Measurements from ENCODE around the gene R3HDML. TPM values are rescaled to one million over a fixed set of nuclear protein-coding genes. Genes with fewer than 3 reads are reported as not detected.
A peak's percentile ranks its signal among the peaks of the same experiment; 100 is the strongest.

Gene R3HDML
- total and polyA plus RNA-seq, 2 of the 13 experiments (the other 11 are each of a cell fraction or from before 2014, with no cell fraction given), result not detected

GRCh38 chr20:44287272-44288097, 49.4 kb upstream of the R3HDML start (continued):
- TF ChIP-seq ZNF292 (CRISPR knock-in tag; IDR thresholded peaks at IDR 0.05; ENCODE audit: borderline replicate concordance, low read depth) (0 out of 2 replicates have a peak, but pooled peaks have one; percentile 36), ZNF431 (CRISPR knock-in tag; IDR thresholded peaks at IDR 0.05; ENCODE audit: borderline replicate concordance, low read depth) (peak; percentile 100), ELF3 (CRISPR knock-in tag; IDR thresholded peaks at IDR 0.05) (peak; percentile 98), ZNF644 (CRISPR knock-in tag; IDR thresholded peaks at IDR 0.05; ENCODE audit: low read depth) (peak; percentile 47; the same call in 1 of the 2 replicates), ZFP90 (CRISPR knock-in tag; IDR thresholded peaks at IDR 0.05; ENCODE audit: borderline replicate concordance) (no peak), LCORL (IDR thresholded peaks at IDR 0.05) (no peak), LCORL (CRISPR knock-in tag; IDR thresholded peaks at IDR 0.05) (peak; percentile 71; the same call in 1 of the 2 replicates), ZNF441 (CRISPR knock-in tag; IDR thresholded peaks at IDR 0.05; ENCODE audit: borderline replicate concordance) (peak; percentile 54; the same call in 1 of the 2 replicates), ZNF317 (CRISPR knock-in tag; IDR thresholded peaks at IDR 0.05) (peak; percentile 36; the same call in 1 of the 2 replicates), ZNF224 (CRISPR knock-in tag; IDR thresholded peaks at IDR 0.05) (peak; percentile 95; the same call in 1 of the 2 replicates), PHF5A (CRISPR knock-in tag; IDR thresholded peaks at IDR 0.05; ENCODE audit: low read depth, unreplicated experiment) (peak; percentile 56), SALL1 (CRISPR knock-in tag; IDR thresholded peaks at IDR 0.05) (peak; percentile 68), POGZ (CRISPR knock-in tag; IDR thresholded peaks at IDR 0.05) (0 out of 2 replicates have a peak, but pooled peaks have one; percentile 30), ZNF484 (CRISPR knock-in tag; IDR thresholded peaks at IDR 0.05; ENCODE audit: borderline replicate concordance, low read depth) (no peak), HOMEZ (CRISPR knock-in tag; IDR thresholded peaks at IDR 0.05; ENCODE audit: low read depth) (peak; percentile 45; the same call in 1 of the 2 replicates), HNF4A (CRISPR knock-in tag; IDR thresholded peaks at IDR 0.05) (0 out of 2 replicates have a peak, but pooled peaks have one; percentile 27), NR3C1 (CRISPR knock-in tag; IDR thresholded peaks at IDR 0.05) (no peak), FOXP1 (IDR thresholded peaks at IDR 0.05) (no peak), FOXP1 (CRISPR knock-in tag; IDR thresholded peaks at IDR 0.05) (peak; percentile 58; the same call in 1 of the 2 replicates), NR0B2 (CRISPR knock-in tag; IDR thresholded peaks at IDR 0.05) (no peak), THRA (CRISPR knock-in tag; IDR thresholded peaks at IDR 0.05; ENCODE audit: borderline replicate concordance) (0 out of 2 replicates have a peak, but pooled peaks have one; percentile 47), ZNF691 (CRISPR knock-in tag; IDR thresholded peaks at IDR 0.05; ENCODE audit: borderline replicate concordance, low read depth) (0 out of 2 replicates have a peak, but pooled peaks have one; percentile 46), KAT8 (CRISPR knock-in tag; IDR thresholded peaks at IDR 0.05) (0 out of 2 replicates have a peak, but pooled peaks have one; percentile 18), SAP130 (CRISPR knock-in tag; IDR thresholded peaks at IDR 0.05; ENCODE audit: low read depth) (peak; percentile 35), JUND (CRISPR knock-in tag; IDR thresholded peaks at IDR 0.05) (no peak), ZNF605 (CRISPR knock-in tag; IDR thresholded peaks at IDR 0.05) (0 out of 2 replicates have a peak, but pooled peaks have one; percentile 56)

Data from HepG2 (cell line).